ENCODE results near the gene ISL2. TPM values are rescaled to one million over a fixed set of nuclear protein-coding genes. Genes with fewer than 3 reads are reported as not detected.

ISL2 gene
- total and polyA plus RNA-seq, 4 donors = 0.03 to 0.14 TPM; not detected in 2

DNA sequence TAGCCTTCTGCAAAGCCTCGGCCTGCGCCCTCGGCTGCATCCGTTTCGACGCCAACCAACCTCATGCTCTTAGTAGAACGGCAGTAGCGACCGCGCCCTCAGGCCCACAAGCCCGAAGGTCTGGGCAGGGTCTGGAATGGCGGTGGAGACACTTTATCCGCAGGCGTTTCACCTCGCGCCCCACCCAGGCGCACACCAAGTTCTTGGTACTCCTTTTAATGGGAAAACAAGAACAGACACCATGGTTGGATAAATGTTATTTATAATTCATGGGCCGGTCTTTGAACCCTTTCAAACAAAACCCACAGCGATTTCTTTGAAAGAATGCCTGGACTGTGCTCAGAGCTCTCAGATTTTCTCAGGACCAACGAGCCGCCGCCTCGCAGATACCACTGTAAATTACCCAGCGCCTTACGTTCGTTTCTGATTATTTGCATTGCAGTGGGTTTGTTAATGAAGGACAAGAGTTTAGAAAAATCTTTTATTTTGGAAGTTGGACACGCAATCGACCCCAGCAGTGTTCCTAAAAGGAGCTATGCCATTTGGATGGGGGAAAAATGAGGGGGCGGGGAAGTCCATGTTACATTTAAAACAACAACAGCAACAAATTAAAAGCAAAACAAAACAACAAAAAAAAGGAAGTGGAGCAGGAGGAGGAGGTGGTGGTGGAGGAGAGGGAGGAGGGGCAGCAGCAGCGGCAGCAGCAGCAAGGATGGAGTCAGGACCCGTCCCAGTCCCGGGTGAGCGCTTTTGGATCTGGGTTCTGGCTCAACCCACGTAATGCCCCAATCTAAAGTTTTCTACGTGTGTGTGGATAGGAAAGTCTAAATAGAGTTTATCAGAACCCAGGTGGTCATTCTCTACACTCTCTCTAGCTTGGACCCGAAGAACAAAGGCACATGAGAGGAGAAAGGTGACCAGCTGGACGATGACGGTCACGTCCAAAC lies 993 bp upstream of the ISL2 start:
- Histone ChIP-seq H3K4me1 (ENCODE audit: control insufficient read depth in 4 of 4, insufficient read depth in 4 of 4, low read length in 3 of 4) (peaks cover 7 to 34% (median 17%) of the 10 kb centered on the region in 4 donors), H3K4me3 (ENCODE audit: low read depth in 1 of 3, low read length in 3 of 3) (peak overlapping the region in 1 of 3 donors; percentile 15), H3K9ac (ENCODE audit: low read depth in 1 of 2, low read length in 2 of 2) (no peak overlapping the region), H3K27ac (ENCODE audit: low read depth in 1 of 2, low read length in 2 of 2) (no peak overlapping the region), H3K27me3 (ENCODE audit: control insufficient read depth in 4 of 4, insufficient read depth in 4 of 4, low read length in 3 of 4) (peaks cover 0 to 36% (median 21%) of the 10 kb centered on the region in 4 donors), H3K9me3 (ENCODE audit: control insufficient read depth in 4 of 4, low read length in 3 of 4) (peaks cover 0 to 14% (median 1%) of the 10 kb centered on the region in 4 donors), H3K36me3 (ENCODE audit: control insufficient read depth in 4 of 4, insufficient read depth in 3 of 4, low read depth in 1 of 4, low read length in 3 of 4) (no peaks in the 10 kb centered on the region)
- 13% methylated on average over 39 of the region's 39 CpGs for WGBS
- DNase-seq (ENCODE audit: low spot score) = peak; percentile 31
- TF ChIP-seq SP1 (IDR thresholded peaks at IDR 0.05) (no peak), RXRA (IDR thresholded peaks at IDR 0.05) (no peak), FOXA1 (IDR thresholded peaks at IDR 0.05) (no peak), GABPA (IDR thresholded peaks at IDR 0.05 in 1 of 2, conservative IDR thresholded peaks at IDR 0.05 in 1 of 2) (no peak), FOXA2 (IDR thresholded peaks at IDR 0.05) (no peak), RAD21 (IDR thresholded peaks at IDR 0.05) (no peak), HNF4A (conservative IDR thresholded peaks at IDR 0.05) (no peak), HNF4G (IDR thresholded peaks at IDR 0.05) (no peak), YY1 (IDR thresholded peaks at IDR 0.05) (no peak), EGR1 (IDR thresholded peaks at IDR 0.05; ENCODE audit: low read depth in 2 of 2) (no peak), NR2F2 (IDR thresholded peaks at IDR 0.05) (no peak), JUND (IDR thresholded peaks at IDR 0.05) (no peak), TAF1 (conservative IDR thresholded peaks at IDR 0.05) (no peak)
- TF ChIP-seq, protein P1, sequence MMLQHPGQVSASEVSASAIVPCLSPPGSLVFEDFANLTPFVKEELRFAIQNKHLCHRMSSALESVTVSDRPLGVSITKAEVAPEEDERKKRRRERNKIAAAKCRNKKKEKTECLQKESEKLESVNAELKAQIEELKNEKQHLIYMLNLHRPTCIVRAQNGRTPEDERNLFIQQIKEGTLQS (IDR thresholded peaks at IDR 0.05) = no peak
- TF ChIP-seq, protein P2, sequence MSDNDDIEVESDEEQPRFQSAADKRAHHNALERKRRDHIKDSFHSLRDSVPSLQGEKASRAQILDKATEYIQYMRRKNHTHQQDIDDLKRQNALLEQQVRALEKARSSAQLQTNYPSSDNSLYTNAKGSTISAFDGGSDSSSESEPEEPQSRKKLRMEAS (IDR thresholded peaks at IDR 0.05) = no peak
- TF ChIP-seq, protein P3, sequence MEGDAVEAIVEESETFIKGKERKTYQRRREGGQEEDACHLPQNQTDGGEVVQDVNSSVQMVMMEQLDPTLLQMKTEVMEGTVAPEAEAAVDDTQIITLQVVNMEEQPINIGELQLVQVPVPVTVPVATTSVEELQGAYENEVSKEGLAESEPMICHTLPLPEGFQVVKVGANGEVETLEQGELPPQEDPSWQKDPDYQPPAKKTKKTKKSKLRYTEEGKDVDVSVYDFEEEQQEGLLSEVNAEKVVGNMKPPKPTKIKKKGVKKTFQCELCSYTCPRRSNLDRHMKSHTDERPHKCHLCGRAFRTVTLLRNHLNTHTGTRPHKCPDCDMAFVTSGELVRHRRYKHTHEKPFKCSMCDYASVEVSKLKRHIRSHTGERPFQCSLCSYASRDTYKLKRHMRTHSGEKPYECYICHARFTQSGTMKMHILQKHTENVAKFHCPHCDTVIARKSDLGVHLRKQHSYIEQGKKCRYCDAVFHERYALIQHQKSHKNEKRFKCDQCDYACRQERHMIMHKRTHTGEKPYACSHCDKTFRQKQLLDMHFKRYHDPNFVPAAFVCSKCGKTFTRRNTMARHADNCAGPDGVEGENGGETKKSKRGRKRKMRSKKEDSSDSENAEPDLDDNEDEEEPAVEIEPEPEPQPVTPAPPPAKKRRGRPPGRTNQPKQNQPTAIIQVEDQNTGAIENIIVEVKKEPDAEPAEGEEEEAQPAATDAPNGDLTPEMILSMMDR (IDR thresholded peaks at IDR 0.05; ENCODE audit: low read depth, low read length, missing input control) = no peak
- TF ChIP-seq, protein P4, sequence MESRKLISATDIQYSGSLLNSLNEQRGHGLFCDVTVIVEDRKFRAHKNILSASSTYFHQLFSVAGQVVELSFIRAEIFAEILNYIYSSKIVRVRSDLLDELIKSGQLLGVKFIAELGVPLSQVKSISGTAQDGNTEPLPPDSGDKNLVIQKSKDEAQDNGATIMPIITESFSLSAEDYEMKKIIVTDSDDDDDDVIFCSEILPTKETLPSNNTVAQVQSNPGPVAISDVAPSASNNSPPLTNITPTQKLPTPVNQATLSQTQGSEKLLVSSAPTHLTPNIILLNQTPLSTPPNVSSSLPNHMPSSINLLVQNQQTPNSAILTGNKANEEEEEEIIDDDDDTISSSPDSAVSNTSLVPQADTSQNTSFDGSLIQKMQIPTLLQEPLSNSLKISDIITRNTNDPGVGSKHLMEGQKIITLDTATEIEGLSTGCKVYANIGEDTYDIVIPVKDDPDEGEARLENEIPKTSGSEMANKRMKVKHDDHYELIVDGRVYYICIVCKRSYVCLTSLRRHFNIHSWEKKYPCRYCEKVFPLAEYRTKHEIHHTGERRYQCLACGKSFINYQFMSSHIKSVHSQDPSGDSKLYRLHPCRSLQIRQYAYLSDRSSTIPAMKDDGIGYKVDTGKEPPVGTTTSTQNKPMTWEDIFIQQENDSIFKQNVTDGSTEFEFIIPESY (IDR thresholded peaks at IDR 0.05) = no peak
- TF ChIP-seq, protein P5, sequence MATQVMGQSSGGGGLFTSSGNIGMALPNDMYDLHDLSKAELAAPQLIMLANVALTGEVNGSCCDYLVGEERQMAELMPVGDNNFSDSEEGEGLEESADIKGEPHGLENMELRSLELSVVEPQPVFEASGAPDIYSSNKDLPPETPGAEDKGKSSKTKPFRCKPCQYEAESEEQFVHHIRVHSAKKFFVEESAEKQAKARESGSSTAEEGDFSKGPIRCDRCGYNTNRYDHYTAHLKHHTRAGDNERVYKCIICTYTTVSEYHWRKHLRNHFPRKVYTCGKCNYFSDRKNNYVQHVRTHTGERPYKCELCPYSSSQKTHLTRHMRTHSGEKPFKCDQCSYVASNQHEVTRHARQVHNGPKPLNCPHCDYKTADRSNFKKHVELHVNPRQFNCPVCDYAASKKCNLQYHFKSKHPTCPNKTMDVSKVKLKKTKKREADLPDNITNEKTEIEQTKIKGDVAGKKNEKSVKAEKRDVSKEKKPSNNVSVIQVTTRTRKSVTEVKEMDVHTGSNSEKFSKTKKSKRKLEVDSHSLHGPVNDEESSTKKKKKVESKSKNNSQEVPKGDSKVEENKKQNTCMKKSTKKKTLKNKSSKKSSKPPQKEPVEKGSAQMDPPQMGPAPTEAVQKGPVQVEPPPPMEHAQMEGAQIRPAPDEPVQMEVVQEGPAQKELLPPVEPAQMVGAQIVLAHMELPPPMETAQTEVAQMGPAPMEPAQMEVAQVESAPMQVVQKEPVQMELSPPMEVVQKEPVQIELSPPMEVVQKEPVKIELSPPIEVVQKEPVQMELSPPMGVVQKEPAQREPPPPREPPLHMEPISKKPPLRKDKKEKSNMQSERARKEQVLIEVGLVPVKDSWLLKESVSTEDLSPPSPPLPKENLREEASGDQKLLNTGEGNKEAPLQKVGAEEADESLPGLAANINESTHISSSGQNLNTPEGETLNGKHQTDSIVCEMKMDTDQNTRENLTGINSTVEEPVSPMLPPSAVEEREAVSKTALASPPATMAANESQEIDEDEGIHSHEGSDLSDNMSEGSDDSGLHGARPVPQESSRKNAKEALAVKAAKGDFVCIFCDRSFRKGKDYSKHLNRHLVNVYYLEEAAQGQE (IDR thresholded peaks at IDR 0.05) = no peak
